SK-N-SH treated with all-trans-retinoic acid at 6 μM for 48 hours (cell line): Measurements from ENCODE around the gene CDH4.

Source experiments
- ATAC-seq: fragments of 200-7000 bp; cut with Tn5 transposase; 3 replicates; pipeline ENCODE4 v1.9.1; 2020; ENCODE audit warnings: mild to moderate bottlenecking, moderate library complexity
- ARNTL ChIP-seq: fragments of 450-650 bp; formaldehyde crosslinking; IDR thresholded peaks from 2 replicates; pipeline ENCODE4 v1.5.0; 2020; ENCODE audit warnings: low read depth, mild to moderate bottlenecking, moderate library complexity, borderline replicate concordance
- BACH2 ChIP-seq: fragments of 250-450 bp; sonication (Bioruptor Pico); IDR thresholded peaks from 2 replicates; pipeline ENCODE4 v1.9.0; 2021; ENCODE audit warnings: mild to moderate bottlenecking, borderline replicate concordance
- ESRRG ChIP-seq: fragments of 250-450 bp; sonication (Bioruptor Pico); IDR thresholded peaks from 2 replicates; pipeline ENCODE4 v1.6.1; 2021; ENCODE audit warnings: mild to moderate bottlenecking
- GLIS3 ChIP-seq: fragments of 250-450 bp; sonication (Bioruptor Pico); IDR thresholded peaks from 2 replicates; pipeline ENCODE4 v1.5.0; 2020; ENCODE audit warnings: mild to moderate bottlenecking, moderate library complexity
- ISL1 ChIP-seq: fragments of 250-450 bp; sonication (Bioruptor Pico); IDR thresholded peaks from 2 replicates; pipeline ENCODE4 v2.1.2; 2022; ENCODE audit warnings: mild to moderate bottlenecking, moderate library complexity
- OSR1 ChIP-seq: fragments of 250-450 bp; sonication (Bioruptor Pico); IDR thresholded peaks from 2 replicates; pipeline ENCODE4 v1.8.0; 2022; ENCODE audit warnings: moderate library complexity, mild to moderate bottlenecking, inconsistent platforms
- PATZ1 ChIP-seq: fragments of 250-450 bp; sonication (Bioruptor Pico); IDR thresholded peaks from 2 replicates; pipeline ENCODE4 v1.8.0; 2020; ENCODE audit warnings: mild to moderate bottlenecking, moderate library complexity, borderline replicate concordance
- PPARA ChIP-seq: fragments of 250-450 bp; sonication (Bioruptor Pico); IDR thresholded peaks from 2 replicates; pipeline ENCODE4 v1.5.0; 2020; ENCODE audit warnings: mild to moderate bottlenecking, borderline replicate concordance
- RARB ChIP-seq: fragments of 250-450 bp; sonication (Bioruptor Pico); IDR thresholded peaks from 2 replicates; pipeline ENCODE4 v1.8.0; 2021; ENCODE audit warnings: mild to moderate bottlenecking, moderate library complexity
- SNAI2 ChIP-seq: fragments of 250-450 bp; sonication (Bioruptor Pico); IDR thresholded peaks from 2 replicates; pipeline ENCODE4 v1.5.0; 2020; ENCODE audit warnings: mild to moderate bottlenecking, moderate library complexity
- TCF4 ChIP-seq: fragments of 250-450 bp; sonication (Bioruptor Pico); IDR thresholded peaks from 2 replicates; pipeline ENCODE4 v1.8.0; 2021; ENCODE audit warnings: mild to moderate bottlenecking, moderate library complexity, borderline replicate concordance
- ZFP3 ChIP-seq: fragments of 250-450 bp; sonication (Bioruptor Pico); IDR thresholded peaks from 2 replicates; pipeline ENCODE4 v1.5.0; 2020; ENCODE audit warnings: mild to moderate bottlenecking, moderate library complexity
- ZFP30 ChIP-seq: fragments of 450-650 bp; formaldehyde crosslinking; IDR thresholded peaks from 2 replicates; pipeline ENCODE4 v1.5.0; 2022; ENCODE audit warnings: mild to moderate bottlenecking, moderate library complexity
- ZNF565 ChIP-seq: fragments of 450-650 bp; formaldehyde crosslinking; conservative IDR thresholded peaks from 2 replicates; pipeline ENCODE4 v1.5.0; 2020; ENCODE audit warnings: low read depth, mild to moderate bottlenecking, moderate library complexity
- ZNF70 ChIP-seq: fragments of 450-650 bp; formaldehyde crosslinking; IDR thresholded peaks from 2 replicates; pipeline ENCODE4 v1.5.0; 2020; ENCODE audit warnings: mild to moderate bottlenecking, moderate library complexity
- ZNF8 ChIP-seq: fragments of 450-650 bp; formaldehyde crosslinking; IDR thresholded peaks from 2 replicates; pipeline ENCODE4 v1.5.0; 2020; ENCODE audit warnings: mild to moderate bottlenecking, moderate library complexity
- TF ChIP-seq, protein P1 (sequence below): fragments of 250-450 bp; sonication (Bioruptor Pico); IDR thresholded peaks from 2 replicates; pipeline ENCODE4 v1.5.0; 2020; ENCODE audit warnings: mild to moderate bottlenecking, moderate library complexity
- TF ChIP-seq, protein P2 (sequence below): fragments of 250-450 bp; sonication (Bioruptor Pico); IDR thresholded peaks from 2 replicates; pipeline ENCODE4 v1.8.0; 2021; ENCODE audit warnings: low read depth, mild to moderate bottlenecking, moderate library complexity, borderline replicate concordance

Gene CDH4

GRCh38 chr20:61638802-61639585 is 386.9 kb downstream of the CDH4 start:
- TF ChIP-seq BACH2 (CRISPR knock-in tag) (no peak), TCF4 (CRISPR knock-in tag) (no peak), SNAI2 (CRISPR knock-in tag) (no peak), ARNTL (CRISPR knock-in tag) (no peak), ZNF565 (CRISPR knock-in tag) (no peak), PPARA (CRISPR knock-in tag) (no peak), RARB (CRISPR knock-in tag) (no peak), ZFP3 (CRISPR knock-in tag) (no peak), ZNF8 (CRISPR knock-in tag) (no peak), ZNF70 (CRISPR knock-in tag) (no peak), ESRRG (CRISPR knock-in tag) (no peak), ISL1 (no peak), PATZ1 (CRISPR knock-in tag) (no peak), ZFP30 (no peak), OSR1 (CRISPR knock-in tag) (no peak)
- TF ChIP-seq, protein P1, sequence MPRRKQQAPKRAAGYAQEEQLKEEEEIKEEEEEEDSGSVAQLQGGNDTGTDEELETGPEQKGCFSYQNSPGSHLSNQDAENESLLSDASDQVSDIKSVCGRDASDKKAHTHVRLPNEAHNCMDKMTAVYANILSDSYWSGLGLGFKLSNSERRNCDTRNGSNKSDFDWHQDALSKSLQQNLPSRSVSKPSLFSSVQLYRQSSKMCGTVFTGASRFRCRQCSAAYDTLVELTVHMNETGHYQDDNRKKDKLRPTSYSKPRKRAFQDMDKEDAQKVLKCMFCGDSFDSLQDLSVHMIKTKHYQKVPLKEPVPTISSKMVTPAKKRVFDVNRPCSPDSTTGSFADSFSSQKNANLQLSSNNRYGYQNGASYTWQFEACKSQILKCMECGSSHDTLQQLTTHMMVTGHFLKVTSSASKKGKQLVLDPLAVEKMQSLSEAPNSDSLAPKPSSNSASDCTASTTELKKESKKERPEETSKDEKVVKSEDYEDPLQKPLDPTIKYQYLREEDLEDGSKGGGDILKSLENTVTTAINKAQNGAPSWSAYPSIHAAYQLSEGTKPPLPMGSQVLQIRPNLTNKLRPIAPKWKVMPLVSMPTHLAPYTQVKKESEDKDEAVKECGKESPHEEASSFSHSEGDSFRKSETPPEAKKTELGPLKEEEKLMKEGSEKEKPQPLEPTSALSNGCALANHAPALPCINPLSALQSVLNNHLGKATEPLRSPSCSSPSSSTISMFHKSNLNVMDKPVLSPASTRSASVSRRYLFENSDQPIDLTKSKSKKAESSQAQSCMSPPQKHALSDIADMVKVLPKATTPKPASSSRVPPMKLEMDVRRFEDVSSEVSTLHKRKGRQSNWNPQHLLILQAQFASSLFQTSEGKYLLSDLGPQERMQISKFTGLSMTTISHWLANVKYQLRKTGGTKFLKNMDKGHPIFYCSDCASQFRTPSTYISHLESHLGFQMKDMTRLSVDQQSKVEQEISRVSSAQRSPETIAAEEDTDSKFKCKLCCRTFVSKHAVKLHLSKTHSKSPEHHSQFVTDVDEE (CRISPR knock-in tag), result no peak
- TF ChIP-seq, protein P2, sequence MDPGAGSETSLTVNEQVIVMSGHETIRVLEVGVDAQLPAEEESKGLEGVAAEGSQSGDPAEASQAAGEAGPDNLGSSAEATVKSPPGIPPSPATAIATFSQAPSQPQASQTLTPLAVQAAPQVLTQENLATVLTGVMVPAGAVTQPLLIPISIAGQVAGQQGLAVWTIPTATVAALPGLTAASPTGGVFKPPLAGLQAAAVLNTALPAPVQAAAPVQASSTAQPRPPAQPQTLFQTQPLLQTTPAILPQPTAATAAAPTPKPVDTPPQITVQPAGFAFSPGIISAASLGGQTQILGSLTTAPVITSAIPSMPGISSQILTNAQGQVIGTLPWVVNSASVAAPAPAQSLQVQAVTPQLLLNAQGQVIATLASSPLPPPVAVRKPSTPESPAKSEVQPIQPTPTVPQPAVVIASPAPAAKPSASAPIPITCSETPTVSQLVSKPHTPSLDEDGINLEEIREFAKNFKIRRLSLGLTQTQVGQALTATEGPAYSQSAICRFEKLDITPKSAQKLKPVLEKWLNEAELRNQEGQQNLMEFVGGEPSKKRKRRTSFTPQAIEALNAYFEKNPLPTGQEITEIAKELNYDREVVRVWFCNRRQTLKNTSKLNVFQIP (CRISPR knock-in tag), result no peak
- ATAC-seq, result no peak

DNA sequence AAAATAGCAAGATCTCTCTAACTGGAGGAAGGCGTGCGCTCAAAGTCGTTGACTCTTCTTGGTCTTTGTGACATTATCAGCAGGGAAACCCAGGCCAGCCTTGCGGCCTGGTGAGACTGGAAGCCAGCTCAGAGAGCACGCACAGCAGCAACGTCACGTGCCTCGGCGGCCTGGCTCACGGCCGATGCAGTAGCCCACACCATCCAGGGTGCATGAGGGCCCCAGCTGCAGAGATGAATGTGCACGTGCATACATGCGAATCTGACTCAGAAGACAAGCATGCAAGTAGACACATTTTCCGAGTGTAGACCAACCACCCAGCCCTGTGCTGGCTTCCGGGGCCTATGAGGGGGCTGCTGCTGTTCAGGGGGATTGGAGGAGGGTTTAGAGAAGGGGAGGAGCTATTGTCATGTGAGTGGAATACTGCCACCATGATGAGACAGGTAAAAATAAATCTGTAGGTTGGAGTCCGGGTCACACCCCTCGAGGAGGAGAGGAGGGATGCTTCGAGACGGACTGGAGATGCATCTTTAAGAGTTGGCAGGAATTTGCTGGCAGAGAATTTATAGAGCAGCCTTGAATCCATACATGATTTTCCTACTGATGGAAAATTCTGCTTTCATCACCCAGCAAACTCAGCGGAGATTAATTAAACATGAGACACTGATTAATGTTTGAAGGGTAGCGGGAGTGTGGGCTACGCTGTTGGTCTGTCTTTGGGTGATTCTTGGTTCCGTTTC is 388.2 kb downstream of the CDH4 start:
- no peak for ATAC-seq
- TF ChIP-seq ZNF565 (CRISPR knock-in tag) (no peak), ZFP3 (CRISPR knock-in tag) (no peak), GLIS3 (no peak), PATZ1 (CRISPR knock-in tag) (no peak), ARNTL (CRISPR knock-in tag) (no peak), RARB (CRISPR knock-in tag) (no peak), BACH2 (CRISPR knock-in tag) (no peak), PPARA (CRISPR knock-in tag) (no peak), ESRRG (CRISPR knock-in tag) (no peak), ZNF70 (CRISPR knock-in tag) (no peak), OSR1 (CRISPR knock-in tag) (no peak), TCF4 (CRISPR knock-in tag) (no peak), SNAI2 (CRISPR knock-in tag) (no peak)
- TF ChIP-seq, protein P2 (CRISPR knock-in tag), result no peak
